Measurements from ENCODE around the gene TMC6.
"Not testable (repeated sequence)": the region's sequence is repeated elsewhere in the genome, so short reads cannot be mapped to it uniquely, and the experiment has no call there.

Gene TMC6, protein sequence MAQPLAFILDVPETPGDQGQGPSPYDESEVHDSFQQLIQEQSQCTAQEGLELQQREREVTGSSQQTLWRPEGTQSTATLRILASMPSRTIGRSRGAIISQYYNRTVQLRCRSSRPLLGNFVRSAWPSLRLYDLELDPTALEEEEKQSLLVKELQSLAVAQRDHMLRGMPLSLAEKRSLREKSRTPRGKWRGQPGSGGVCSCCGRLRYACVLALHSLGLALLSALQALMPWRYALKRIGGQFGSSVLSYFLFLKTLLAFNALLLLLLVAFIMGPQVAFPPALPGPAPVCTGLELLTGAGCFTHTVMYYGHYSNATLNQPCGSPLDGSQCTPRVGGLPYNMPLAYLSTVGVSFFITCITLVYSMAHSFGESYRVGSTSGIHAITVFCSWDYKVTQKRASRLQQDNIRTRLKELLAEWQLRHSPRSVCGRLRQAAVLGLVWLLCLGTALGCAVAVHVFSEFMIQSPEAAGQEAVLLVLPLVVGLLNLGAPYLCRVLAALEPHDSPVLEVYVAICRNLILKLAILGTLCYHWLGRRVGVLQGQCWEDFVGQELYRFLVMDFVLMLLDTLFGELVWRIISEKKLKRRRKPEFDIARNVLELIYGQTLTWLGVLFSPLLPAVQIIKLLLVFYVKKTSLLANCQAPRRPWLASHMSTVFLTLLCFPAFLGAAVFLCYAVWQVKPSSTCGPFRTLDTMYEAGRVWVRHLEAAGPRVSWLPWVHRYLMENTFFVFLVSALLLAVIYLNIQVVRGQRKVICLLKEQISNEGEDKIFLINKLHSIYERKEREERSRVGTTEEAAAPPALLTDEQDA

DNA sequence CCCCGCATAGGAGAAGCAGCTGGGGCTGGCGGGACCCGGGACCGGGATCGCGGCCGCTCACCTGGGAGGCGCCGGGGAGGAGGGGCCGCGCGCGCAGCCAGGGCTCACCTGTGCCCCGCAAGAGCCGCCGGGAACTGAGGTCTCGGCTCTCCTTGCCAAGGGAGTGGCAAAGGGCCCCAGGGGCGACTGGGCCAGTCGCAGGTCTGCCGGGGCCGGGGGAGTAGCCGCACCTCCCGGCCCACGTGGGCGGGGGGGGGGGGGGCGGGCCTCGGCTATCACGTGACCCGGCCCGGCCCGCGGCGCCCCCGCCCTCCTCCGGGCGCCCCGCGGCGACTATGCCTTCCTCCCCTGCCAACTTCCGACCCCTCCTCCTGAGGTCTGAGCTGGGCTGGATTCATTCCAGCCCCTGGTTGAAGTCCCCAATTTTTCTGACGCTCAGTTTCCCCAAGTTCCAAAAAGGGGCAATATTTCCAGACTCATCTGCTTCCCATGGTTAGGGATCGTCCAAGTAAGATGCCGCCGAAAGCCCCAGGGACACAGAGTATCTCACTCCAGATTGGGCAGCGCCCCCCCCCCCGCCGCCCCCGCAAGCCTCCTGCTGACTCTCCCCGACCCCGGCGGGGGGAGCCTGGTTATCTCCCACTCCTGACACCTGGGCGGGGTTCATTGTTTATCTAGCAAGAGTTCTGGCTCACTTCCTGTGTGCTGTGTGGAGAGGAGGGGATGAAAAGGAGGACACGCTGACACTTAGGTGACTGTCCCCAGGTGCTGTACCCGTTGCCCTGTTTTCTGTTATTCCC lies at the start of gene TMC6:
Gene TMC6, minus strand, starts transcription at position 205 of the 800 bp plus-strand sequence. CDS start 1,923 bp downstream, outside the sequence.
- peak; percentile 73 for DNase-seq

DNA sequence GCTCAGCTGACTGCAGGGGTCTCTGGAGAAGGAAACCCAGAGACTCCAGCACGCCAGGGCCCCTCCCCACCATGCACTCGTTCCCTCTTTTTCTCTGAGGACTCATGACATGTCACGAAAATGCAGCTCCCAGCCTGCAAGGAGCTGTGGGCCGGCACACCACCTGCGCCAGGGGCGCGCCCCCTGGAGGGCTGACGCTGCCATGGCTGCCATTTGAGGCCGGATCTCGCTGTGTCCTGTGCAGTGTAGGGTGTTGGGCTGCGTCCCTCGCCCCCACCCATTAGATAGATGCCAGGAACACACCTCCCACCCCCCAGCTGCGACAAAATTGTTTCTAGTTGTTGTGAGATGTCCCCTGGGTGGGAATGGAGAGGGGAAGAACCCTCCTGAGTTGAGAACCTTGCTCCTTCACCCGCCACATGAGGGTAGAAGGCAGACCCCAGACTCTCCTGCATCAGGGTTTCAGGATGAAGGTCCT lies 48.0 kb upstream of the TMC6 start:
- no peak for DNase-seq

GRCh38 chr17:78175643-78175981 lies 47.1 kb upstream of the TMC6 start:
- DNase-seq: no peak

DNA sequence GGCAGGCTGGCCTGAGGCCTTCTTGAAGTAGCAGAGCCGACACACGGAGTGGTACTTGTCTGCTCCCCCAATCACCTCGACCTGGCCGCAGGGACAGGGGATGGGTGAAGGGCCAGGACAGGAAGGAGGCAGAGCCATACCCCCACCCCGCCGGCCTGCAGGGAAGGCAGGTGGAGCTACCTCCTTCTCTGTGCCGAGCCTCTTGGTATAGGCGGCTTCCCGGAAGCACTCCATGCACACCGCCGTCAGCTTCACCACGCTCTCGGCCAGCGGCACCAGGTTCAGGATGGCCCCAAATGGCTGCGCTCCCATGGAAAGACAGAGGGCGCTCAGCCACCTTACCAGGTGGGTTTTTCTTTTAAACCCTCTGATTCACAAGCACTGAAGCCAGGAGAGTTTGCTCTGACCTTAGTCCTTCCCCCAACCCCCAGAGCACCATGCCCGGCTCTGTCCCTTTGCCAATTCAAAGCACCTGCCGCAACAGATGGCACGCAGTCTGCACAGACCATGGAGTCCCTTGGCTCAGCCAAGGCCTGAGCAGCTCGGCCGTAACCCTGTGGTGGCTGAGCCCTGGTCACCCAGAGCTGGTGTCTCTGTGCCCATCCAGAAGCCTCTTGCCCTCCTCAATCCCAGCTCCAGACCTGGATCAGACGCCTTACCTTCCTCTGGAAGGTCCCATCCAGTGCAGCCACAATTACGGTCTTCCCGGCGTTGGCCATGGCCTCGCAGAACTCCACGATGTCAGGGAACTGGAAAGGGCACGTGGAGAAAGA lies 46.5 kb upstream of the TMC6 start:
- DNase-seq: peak; percentile 75

DNA sequence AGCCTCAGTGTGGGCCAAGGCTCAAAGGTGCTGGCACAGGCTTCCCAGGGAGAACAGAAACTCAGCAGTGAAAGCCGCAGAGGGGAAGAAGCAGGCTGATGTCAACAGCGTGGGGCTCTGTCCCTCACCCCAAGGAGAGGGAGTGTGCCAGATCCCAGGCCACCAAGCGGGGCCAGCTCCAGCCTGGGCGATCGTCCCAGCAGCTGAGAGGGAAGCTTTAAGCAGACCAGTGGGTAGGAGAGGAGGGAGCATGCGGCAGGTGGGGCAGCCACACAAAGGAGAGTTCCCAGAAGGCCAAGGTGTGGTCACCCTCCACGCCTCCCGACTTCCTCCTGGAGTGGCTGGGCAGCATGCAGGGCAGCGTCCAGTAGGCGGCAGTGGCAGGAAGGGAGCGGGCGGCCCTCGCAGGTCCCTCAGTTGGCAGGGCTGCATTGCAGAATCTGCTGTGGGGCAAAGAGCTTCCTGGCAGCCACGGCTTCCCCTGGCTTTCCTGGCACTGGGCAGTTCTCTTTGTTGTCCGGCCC lies 45.9 kb upstream of the TMC6 start:
- peak; percentile 48 for DNase-seq

DNA sequence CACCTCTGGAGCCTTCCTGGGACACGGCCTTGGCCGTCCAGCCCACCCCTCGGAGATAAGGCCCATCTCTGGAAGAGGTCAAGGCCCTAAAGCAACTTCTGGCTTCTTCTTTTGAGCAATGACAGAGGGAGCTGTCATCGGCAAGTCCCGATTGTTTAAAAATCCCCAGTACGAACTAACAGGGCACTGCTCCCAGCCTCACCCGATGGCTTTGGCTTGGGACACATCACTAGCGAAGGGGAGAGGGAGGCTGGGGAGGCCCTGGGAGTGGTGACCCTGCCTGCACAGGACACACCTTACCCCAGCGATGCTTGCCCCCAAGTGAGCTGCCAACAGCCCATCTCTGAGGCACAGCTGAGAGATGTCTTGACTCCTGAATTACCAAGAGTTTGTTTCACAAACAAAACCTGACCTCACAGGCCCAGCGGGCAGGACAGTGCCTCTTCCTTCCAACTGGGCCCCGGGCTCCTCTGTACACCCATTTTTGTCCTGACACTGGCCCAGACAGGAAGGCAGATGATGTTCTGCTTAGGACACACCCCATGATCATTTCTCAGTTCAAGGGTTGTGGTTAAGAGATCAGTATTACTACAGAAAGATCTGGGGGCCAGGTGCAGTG lies 44.7 kb upstream of the TMC6 start:
- DNase-seq: no peak

DNA sequence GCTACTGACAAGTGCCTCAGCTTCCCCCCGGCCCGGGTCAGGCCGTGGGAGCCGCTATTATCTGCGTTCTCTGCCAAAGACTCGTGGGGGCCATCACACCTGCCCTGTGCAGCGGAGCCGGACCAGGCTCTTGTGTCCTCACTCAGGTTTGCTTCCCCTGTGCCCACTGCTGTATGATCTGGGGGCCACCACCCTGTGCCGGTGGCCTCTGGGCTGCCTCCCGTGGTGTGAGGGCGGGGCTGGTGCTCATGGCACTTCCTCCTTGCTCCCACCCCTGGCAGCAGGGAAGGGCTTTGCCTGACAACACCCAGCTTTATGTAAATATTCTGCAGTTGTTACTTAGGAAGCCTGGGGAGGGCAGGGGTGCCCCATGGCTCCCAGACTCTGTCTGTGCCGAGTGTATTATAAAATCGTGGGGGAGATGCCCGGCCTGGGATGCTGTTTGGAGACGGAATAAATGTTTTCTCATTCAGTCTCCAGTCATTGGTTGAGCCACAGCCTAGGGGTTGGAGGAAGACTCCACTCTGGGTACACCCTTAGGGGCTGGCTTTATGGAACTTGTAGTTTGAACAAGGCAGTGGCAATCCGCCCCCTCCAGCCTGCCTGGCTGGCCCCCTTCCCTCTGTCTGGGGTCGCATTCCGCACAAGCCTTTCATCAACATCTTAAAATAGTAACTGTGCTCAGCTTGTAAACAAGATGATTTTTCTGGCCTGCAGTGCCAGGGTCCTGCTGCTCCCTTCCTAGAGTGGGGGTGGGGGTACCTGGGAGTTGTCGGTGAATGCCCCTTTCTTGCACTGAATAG lies 43.9 kb upstream of the TMC6 start:
- DNase-seq: no peak

DNA sequence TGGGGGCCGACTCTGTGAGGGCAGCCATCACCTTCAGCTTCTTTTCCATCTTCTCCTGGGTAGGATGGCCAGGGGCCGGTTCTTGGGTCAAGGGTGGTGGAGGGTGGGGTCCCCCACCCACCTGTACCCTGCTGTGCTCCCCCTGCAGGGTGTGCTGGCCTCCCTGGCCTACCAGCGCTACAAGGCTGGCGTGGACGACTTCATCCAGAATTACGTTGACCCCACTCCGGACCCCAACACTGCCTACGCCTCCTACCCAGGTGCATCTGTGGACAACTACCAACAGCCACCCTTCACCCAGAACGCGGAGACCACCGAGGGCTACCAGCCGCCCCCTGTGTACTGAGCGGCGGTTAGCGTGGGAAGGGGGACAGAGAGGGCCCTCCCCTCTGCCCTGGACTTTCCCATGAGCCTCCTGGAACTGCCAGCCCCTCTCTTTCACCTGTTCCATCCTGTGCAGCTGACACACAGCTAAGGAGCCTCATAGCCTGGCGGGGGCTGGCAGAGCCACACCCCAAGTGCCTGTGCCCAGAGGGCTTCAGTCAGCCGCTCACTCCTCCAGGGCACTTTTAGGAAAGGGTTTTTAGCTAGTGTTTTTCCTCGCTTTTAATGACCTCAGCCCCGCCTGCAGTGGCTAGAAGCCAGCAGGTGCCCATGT lies 43.2 kb upstream of the TMC6 start:
- not testable (repeated sequence) for DNase-seq

GRCh38 chr17:78170692-78171590 lies 42.4 kb upstream of the TMC6 start:
- DNase-seq: no peak

DNA sequence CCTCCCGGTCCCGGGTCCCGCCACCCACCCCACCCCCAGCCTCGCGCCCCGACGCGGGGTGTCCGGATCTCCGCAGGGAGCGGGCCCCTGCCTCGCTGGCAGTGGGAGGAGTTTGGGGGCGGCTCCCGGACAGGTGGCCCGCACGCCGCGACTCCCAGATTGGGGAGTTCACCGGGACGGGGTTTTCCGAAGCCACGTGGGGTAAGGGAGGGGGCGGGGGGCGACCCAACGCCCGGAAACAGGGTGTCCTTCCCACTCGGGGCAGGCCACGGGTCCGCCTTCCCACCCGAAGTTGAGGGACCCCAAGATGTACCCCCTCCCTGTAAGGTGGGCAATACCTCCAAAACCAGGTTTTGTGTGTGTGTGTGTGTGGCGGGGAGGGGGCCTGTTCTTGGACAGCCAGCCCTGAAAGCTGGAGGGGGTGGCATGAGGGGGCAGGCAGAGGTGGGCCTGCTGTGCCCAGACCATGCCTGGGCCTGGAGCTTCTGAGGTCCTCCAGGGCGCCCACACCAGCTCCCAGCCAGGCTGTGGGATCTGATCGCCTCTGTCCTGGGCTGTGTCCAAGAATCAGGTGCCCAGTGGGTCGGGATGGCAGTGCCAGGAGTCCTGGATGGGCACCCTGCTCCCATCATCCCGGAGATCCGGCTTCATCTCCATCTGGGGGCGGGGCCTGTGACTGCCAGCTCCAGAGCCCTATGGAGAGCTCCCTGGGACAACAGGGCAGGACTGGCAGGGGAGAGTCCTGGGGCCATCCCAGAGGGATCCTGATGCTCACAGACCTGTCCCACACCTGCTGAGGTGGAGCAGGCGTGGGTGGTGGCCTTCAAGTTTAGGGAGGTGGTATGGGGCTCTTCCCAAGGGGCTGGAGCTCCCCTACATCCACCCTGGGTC lies 40.6 kb upstream of the TMC6 start:
- no peak for DNase-seq

GRCh38 chr17:78168242-78168902 lies 39.8 kb upstream of the TMC6 start, which contains the start of gene SYNGR2:
Gene SYNGR2 (plus strand): TSS chr17:78168581. CDS start chr17:78168617, 36 bp downstream.
- peak; percentile 88 for DNase-seq

DNA sequence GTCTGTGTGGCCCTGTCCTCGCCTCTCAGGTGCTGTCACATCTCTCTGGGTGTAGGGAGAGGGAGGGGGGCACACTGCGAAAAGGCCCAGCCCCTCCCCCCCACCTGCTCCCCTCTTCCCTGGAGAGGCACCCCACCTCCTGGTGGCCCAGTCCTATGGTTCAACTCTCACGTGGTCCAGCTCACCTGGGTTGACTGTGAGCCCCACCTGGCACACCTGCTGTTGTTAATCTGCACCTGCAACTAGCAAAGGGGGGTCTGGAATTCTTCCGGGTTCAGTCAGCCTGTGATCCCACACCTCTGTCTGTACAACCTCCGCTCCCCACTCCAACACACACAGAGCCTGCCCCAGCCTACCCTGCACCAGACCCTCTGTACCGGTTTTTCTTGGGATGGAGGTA lies 37.9 kb upstream of the TMC6 start:
- DNase-seq: peak; percentile 49

DNA sequence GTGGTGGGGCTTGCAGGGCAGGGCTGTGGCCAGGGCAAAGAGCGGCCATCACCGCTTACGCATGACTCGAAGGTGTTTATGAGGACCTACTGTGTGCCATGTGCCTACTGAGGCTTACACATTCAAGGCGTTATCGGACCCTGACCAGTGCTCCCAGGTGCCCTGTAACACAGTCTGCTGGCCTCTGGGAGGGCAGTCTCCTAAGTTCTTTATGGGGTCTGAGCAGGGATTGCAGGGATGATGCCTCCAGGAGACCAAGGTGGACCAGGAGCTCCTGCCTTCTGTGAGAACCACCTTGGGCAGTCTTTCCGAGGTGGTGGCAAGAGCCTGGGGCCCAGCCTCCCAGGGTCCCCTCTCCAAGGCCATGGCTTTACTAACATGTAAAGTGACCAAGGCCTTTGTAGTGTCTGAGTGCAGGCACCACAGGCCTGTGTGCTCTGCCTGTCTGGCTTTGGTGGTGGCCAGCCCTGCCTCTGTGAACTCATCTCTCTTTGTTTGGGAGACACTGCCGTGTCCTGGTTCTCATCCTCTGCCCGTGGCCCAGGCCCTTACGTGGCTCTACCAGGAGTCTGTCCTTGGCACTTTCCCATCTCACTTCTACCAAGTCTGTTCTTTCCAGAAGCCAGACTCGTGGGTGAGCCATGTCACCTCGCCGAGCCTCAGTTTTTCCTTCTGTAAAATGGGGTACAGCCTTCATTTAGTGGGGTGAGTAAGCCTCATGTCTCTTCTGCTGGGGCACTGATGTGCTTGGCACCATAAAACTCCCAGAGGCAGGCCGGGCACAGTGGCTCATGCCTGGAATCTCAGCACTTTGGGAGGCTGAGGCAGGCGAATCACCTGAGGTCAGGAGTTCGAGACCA lies 36.4 kb upstream of the TMC6 start:
- DNase-seq: no peak

DNA sequence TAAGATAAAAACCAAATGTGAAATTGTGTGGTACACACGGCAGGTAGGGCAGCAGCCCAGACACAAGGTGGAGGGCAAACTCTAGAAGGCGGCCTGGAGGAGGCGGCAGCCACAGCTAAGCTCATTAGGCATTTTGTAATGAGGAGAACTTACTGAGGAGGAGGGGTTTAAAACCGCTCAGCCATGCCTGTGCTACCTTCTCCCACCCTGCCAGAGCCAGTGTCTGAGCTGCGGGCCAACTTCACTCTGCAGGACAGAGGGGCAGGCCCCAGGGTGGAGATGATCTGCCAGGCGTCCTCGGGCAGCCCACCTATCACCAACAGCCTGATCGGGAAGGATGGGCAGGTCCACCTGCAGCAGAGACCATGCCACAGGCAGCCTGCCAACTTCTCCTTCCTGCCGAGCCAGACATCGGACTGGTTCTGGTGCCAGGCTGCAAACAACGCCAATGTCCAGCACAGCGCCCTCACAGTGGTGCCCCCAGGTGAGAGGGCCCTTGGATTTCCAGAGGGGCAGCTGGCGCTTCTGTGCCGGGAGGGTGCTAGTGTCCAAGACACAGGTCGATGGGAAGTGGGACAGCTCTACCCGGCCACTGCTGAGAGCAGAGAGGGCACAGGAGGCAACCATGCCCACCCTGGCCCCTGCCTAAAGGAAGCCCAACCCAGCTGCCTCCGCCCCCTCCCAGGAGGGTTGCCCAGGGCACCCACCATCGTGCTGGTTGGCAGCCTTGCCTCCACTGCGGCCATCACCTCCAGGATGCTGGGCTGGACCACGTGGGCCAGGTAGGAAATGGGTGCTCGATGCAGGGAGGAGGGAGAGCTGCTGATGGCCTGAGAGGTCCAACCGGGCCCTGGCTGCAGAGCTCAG lies 35.6 kb upstream of the TMC6 start:
- no peak for DNase-seq

DNA sequence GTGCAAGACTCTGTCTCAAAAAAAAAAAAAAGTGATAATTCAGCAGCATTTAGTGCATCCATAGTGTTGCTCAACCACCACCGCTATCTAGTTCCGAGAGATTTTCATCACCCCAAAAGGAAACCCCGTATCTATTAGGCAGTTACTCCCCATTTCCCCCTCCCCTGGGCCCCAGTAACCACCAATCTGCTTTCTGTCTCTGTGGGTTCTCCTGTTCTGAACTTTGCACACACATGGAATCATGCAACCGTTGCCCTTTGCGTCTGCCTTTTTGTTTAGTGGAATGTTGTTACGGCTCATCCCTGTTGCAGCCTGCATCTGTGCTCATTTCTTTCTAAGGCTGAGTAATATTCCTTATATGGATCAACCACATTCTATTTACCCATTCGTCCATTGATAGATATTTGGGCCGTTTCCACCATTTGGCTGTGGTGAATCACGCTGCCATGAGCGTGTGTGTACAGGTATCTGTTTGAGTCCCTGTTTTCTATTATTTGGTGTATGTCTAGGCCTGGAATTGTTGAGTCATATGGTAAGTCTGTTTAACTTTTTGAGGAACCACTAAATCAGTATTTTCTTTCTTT lies 31.1 kb upstream of the TMC6 start:
- DNase-seq: no peak
